Measurements from ENCODE around the gene SYT17.

DNA sequence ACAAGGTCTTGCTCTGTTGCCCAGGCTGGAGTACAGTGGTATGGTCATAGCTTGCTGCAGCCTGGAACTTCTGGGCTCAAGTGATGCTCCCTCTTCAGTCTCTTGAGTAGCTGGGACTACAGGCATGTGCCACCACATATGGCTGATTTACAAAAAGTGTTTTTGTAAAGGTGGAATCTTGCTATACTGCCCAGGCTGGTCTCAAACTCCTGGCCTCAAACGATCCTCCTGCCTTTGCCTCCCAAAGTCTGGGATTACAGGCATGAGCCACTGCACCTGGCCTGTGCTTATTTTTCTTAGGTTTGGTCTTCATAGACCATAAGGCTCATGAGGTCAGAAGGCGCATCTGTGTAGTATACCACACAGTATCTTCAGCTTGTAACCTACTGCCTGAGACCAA is 122.8 kb downstream of the SYT17 start:
- TF ChIP-seq, protein P1, sequence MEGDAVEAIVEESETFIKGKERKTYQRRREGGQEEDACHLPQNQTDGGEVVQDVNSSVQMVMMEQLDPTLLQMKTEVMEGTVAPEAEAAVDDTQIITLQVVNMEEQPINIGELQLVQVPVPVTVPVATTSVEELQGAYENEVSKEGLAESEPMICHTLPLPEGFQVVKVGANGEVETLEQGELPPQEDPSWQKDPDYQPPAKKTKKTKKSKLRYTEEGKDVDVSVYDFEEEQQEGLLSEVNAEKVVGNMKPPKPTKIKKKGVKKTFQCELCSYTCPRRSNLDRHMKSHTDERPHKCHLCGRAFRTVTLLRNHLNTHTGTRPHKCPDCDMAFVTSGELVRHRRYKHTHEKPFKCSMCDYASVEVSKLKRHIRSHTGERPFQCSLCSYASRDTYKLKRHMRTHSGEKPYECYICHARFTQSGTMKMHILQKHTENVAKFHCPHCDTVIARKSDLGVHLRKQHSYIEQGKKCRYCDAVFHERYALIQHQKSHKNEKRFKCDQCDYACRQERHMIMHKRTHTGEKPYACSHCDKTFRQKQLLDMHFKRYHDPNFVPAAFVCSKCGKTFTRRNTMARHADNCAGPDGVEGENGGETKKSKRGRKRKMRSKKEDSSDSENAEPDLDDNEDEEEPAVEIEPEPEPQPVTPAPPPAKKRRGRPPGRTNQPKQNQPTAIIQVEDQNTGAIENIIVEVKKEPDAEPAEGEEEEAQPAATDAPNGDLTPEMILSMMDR (IDR thresholded peaks at IDR 0.05; ENCODE audit: low read depth, low read length, poor library complexity, severe bottlenecking), result no peak
- TF ChIP-seq EZH2phosphoT487 (IDR thresholded peaks at IDR 0.05; ENCODE audit: borderline replicate concordance, low read length), result no peak

All from DOHH2 (cell line).